HG02642 (cell line): ENCODE measurements around the gene KRTAP1-4.
"Not testable (repeated sequence)": the region's sequence is repeated elsewhere in the genome, so short reads cannot be mapped to it uniquely, and the experiment has no call there.

ENCODE experiments used
- ATAC-seq: cut with Tn5 transposase; IDR thresholded peaks from one replicate; pipeline ENCODE4 v1.9.1; 2021; ENCODE audit warnings: mild to moderate bottlenecking; ENCODE audit not compliant: unreplicated experiment, poor library complexity

The KRTAP1-4 gene

DNA sequence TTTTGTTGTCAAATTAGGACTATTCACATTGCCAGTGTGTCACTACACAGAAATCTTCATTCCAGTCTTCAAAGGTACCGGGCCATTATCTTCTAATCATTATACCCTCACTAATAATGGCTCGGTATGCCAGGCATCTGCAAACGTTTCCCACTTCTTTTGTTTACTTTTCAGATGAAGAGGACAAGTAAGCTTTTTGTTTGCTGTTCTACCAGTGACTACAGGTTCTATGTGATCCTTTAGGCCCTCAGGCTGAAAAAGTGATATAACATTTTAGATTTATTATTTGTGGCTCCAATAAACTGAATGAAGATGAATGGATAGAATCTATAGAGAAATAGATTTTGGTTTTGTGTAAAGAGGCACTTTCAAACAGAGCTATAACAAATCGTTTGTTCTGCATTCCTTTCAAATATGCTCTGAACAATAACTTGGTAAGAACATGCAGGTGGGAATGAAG is 20.7 kb downstream of the KRTAP1-4 start:
- no peak for ATAC-seq

DNA sequence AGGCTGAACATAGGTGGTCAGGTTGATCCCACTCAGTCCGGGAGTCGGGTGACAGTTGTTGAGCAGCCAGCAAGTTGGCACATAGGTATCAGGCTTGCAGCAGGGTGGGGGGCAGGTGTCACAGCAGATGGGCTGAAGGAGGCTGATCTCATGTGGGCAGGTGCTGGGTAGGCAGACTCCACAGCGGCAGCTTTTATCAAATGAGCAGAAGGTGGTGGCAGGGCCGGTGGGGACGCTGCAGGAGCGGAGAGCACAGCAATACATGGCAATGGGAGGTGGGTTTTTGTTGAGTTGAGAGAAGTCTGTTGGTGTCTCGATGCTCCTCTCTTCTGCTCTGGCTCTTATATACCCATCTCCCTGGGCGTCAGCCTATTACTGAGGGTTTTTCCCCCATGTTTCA is 21.2 kb downstream of the KRTAP1-4 start, which contains the start of gene KRTAP3-1:
KRTAP3-1 (minus strand) TSS at position 318 of the 400 bp plus-strand sequence; CDS start at position 264, 54 bp downstream.
- no peak for ATAC-seq

DNA sequence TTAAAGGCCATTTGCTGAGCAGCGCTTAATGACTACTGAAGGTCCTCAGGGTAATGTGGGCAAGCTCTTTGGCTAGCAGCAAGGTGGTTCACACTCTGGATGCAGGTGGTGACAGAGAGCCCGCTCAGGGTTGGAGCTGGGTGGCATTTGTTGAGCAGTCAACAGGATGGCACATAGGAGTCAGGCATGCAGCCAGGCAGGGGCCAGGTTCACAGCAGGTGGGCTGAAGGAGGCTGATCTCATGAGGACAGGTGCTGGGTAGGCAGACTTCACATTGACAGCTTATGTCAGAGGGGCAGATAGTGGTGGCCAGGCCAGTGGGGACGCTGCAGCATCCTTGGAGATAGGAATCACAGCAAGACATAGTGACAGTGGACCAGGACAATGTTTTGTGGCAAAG is 25.6 kb downstream of the KRTAP1-4 start:
- no peak for ATAC-seq

DNA sequence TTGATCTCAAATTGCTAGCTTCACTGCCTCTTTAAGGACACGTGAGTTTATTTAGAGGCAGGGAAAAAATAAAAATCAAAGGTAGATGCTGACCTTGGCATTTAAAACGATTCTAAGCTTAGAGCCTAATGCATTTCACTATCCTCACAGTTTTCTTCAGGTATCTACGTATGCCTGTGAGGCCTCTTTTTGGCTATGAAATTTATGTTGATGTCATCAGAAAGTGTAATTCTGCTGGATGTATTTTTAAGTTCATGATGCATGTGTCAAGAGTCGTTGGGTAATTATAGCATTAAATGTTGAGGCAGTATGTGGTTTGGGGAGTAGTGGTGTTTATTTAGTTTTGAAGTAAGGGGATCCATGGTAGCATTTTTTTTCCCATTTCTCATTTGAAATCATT is 26.1 kb downstream of the KRTAP1-4 start:
- ATAC-seq, result no peak

DNA sequence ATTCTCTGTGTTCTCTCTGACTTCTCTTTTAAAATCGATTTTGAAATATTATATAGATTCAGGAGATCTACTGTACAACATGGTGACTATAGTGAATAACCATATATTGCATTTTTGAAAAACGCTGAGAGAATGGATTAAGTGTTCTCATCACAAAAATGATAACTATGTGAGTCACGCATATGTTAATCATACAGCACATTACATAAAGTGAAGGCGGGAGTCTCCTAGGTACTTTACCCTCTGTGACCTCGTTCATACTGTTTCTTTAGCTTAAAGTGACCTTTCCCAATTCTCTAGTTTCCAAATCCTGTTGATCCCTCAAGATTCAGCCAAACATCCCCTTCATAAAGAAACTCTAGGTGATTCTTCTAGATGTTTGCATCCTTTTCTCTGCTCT is 27.2 kb downstream of the KRTAP1-4 start:
- ATAC-seq, result no peak

DNA sequence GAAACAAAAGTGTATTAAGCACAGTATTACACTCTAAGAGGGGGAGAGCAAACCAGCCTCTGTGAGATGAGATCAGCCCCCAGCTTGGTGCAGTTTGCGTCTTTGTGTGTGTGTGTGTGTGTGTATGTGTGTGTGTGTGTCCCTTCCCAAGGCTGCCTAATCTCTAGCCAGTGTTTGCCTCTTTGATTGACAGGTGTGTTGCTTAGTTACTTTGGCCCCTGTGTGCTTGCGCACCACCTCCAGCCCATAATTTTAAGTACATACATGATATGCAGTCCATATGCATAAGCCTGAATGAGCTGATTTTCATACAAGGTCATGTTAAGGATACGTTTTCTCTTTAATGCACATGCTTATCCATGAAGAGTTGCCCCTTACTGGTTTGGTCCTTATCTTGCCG is 28.2 kb downstream of the KRTAP1-4 start:
- ATAC-seq, result no peak

DNA sequence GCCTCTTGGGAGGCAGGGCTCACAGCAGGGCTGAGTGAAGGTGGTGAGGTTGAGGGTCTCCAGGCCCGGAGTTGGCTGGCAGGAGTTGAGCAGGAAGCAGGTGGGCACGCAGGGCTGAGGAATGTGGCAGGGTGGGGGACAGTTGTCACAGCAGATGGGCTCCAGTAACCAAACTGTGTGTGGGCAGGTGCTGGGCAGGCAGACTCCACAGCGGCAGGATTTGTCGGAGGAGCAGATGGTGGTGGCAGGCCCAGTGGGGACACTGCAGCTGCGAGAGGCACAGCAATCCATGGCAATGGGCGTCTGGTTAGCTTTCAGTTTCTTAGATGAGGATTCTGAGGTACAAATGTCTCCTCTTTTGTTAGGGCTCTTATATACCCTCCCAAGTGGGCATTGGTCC is 30.4 kb downstream of the KRTAP1-4 start, which contains the start of gene KRTAP3-2:
KRTAP3-2 (minus strand) TSS at position 344 of the 400 bp plus-strand sequence; CDS start at position 291, 53 bp downstream.
- ATAC-seq, result not testable (repeated sequence)

DNA sequence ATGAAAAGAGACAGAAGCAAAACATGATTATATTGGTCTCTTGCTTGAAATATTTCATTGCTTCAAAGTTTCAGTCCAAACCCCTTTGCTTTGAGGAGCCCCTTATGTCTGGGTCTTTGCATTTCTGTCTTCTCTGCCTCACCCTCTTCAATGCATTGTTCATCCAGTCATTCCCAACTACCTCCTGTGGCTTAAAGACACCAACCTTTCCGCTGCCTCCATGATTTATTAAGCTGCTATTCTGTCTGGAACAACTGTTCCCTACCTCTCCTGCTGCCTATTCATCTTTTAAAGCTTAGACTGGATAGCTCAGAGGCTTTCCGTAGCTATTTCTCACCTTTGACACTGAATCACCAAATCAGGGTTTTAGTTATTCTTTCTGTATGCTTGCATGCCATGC is 32.6 kb downstream of the KRTAP1-4 start:
- ATAC-seq, result no peak

DNA sequence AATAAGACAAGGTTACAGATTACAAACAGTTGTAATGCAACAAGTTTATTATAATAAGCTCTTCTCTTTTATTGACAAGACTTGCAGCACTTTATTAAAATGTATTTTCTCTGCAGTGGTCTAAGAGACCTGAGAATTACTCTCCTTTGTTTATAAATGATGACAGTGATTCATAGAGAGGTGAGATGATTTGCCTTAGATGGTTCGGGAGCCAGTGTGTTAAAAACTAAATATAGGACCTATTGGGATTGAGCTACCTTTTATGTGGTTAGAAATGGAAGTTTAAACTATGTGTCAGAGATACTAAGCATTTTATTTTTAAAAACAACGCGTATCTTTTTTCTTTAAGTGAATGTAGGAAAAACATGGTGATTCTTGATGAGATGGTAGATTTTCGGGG is 33.2 kb downstream of the KRTAP1-4 start:
- ATAC-seq, result no peak

DNA sequence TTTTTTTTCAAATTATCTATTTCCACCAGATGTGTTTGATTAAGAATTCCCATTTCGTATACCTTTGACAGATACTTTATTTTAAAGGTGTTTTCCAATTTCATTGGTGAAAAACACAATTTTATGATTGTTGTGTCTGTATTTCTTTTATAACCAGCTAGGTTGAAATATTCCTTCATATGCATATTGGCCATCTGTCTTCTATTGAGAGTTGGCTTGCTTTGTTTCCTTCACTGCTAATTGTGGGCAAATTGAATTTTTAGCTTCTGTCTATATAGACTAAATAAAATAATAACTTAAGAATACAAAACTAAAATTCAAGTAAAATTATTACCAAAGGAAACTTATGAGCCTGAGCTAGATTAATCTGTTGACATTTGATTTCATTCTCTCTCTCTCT is 34.9 kb downstream of the KRTAP1-4 start:
- ATAC-seq, result no peak

DNA sequence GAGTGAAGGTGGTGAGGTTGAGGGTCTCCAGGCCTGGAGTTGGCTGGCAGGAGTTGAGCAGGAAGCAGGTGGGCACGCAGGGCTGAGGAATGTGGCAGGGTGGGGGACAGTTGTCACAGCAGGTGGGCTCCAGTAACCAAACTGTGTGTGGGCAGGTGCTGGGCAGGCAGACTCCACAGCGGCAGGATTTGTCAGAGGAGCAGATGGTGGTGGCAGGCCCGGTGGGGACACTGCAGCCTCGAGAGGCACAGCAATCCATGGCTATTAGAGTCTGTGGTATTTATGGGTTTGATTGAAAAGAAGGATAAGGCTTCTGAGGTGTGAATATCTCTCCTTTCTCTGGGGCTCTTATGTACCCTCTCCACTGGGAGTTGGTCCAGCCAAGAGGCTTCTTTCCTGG is 36.2 kb downstream of the KRTAP1-4 start, which contains the start of gene KRTAP3-3:
KRTAP3-3 (minus strand) TSS at position 326 of the 400 bp plus-strand sequence; CDS start at position 259, 67 bp downstream.
- no peak for ATAC-seq

DNA sequence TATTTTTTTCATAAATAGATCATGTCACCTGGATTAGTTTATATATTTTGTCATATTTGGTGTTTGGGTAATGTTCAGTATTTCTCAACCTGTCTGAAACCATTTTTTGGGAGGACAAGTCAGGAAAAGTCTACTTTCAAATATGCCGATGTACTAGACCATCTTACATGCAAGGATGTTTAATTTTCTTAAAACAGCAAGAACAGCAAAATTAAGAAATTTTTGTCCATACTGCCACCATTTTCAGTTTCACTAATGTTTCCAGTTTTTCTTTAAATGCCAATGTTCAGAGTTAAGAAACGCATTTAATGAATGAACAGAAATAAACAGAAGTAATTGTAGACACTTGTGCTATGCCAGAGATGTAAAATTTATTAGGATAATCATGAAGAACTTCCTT is 36.9 kb downstream of the KRTAP1-4 start:
- ATAC-seq, result no peak

DNA sequence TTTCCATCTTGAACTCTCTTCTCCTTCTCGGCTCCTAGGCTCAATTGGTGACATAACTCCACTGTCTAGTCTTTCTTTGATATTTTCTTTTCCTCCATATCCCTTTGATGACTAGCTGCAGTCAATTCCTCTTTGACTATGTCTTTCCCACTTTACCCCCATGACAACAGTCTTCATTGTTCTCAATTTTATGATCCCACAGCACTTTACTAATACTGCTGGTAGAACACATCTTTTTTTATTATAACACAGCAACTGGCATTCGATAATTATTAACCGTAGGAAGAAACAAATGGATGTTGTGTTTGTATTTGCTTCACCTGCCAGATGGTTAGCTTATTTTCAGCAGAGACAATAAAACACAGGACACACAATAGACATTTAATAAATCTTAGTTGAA is 37.3 kb downstream of the KRTAP1-4 start:
- ATAC-seq, result no peak

DNA sequence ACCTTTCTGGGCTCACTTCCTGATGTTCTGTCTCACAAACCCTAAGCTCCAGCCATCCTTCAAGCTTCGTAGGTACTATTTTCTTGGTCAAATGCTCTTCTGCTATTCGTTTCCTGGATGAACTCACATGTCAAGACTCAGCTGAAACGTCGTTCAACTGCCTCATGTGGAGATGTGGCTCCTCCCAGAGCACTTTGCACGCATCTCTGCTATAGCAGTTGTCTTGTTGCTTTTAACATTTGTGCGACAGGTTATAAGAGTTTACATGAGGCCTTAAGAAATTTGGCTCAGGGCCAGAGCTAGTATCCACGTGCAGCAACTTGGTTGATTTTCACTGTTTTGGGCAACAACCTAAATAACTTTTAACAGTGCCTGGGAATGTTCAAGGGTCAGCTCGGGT is 43.1 kb downstream of the KRTAP1-4 start:
- ATAC-seq, result no peak

DNA sequence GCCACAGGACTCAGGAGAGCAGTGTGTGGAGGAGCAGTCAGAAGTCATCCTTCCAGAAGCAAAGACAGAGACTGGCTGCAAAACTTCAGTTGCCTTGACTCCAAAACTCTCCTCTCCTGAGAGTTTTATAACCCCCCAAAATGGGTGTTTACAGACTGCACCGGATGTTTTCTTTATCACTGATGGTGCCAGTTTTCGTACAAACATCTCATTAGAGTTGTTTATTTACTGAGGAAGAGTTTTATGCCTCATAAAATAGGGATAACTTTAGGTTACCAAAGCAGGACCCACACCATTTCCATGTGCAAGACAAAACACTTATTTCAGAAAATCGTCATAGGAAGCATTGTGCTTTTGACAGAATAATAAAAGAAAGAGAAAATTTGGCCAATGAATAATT is 45.8 kb downstream of the KRTAP1-4 start, which contains the start of gene KRT40:
KRT40 (minus strand) TSS at position 101 of the 400 bp plus-strand sequence; CDS start at position 48, 53 bp downstream.
- no peak for ATAC-seq

DNA sequence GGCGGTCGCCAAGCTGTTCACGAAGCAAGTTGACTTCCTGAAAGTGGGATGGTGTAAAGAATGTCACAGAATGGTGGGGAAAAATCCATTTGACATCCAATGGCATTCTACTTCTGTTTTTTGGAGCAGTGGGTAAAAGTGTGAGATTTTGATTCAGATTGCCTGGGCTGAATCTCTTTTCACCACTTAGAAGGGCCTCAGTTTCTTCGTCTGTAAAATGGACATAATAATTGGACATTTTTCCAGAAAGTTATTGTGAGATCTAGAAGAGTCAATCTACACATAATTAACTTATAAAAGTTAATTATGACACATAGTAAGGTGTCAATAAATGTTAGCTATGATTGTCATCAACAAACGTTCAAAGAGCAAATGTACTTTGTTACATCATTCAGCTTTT is 48.9 kb downstream of the KRTAP1-4 start:
- ATAC-seq, result no peak

DNA sequence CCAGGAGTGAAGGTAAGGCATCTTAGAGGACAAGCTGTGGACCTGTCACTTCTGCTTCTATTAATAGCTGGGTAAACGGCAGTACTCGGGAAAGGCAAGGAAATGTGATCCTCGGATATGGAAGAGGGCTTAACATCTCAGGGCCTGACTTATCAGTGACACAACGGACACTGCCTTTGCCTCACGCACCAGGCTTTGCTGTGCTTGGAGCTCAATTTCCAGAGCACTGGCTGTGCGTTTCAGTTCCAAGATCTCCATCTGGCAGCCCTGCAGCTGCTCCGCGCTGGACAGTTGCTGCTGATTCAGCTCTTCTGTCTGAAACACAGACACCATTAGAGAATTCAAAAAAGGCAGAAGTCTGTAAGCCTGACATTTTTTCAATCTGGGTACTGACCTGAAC is 49.4 kb downstream of the KRTAP1-4 start:
- ATAC-seq, result no peak

DNA sequence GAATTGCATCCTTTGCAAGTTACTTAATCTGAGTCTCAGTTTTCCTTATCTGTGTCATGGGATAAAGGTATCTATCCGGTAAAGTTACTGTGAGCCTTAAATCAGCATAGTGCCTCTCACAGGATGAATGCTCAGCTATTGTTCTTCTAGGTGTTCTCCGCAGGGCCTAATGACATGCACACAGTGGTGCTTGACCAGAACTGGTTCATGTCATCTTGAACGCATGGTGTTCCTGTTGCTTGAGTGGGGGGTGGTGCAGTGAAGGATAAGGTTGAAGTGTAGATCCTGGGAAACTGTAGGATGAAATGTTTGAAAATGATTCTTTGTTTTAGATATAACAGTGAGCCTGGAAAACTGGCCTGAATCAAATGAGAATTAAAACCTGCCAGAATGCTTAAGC is 49.9 kb downstream of the KRTAP1-4 start:
- ATAC-seq, result no peak
